Erythroblast (primary cell): ENCODE results near the gene ITPKC.

Experiments
- DNase-seq, 2 experiments: peaks; one replicate each; lab custom pipeline; 2025; lab: John Stamatoyannopoulos, UW
- GATA1 ChIP-seq: IDR thresholded peaks from 2 replicates; pipeline ENCODE4 v1.6.1; 2011; ENCODE audit warnings: low read depth, mild to moderate bottlenecking, control low read depth, low read length, moderate library complexity
- POLR2A ChIP-seq: IDR thresholded peaks from 2 replicates; pipeline ENCODE4 v1.6.1; 2011; ENCODE audit warnings: mild to moderate bottlenecking, low read length

Gene ITPKC

DNA sequence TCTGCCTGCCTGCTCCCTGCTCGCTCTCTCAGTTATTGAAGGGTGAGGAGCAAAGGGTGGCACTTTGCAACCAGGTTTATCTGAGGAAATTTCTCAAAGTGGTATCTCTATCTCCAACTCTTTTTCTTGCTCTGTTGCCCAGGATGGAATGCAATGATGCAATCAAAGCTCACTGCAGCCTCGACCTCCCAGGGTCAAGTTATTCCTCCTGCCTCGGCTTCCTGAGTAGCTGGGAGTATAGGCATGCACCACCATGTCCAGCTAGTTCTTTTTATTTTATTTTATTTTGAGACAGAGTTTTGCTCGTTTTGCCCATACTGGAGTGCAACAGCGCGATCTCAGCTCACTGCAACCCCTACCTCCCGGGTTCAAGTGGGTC is 28.5 kb downstream of the ITPKC start:
- TF ChIP-seq GATA1 (no peak), POLR2A (no peak)
- no peak for DNase-seq

DNA sequence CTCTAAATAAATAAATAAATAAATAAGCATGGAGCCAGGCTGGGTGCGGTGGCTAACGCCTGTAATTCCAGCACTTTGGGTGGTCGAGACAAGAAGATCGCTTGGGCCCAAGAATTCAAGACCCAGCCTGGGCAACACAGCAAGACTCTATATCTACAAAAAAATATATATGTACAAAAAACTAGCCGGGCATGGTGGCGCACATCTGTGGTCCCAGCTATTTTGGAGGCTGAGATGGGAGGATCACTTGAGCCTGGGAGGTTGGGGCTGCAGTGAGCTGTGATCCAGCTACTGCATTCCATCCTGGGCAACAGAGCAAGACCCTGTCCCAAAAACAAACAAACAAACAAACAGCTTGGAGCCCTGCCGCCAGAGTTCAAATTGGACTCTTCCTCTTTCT is 30.6 kb downstream of the ITPKC start:
- TF ChIP-seq GATA1 = no peak
- DNase-seq = no peak

DNA sequence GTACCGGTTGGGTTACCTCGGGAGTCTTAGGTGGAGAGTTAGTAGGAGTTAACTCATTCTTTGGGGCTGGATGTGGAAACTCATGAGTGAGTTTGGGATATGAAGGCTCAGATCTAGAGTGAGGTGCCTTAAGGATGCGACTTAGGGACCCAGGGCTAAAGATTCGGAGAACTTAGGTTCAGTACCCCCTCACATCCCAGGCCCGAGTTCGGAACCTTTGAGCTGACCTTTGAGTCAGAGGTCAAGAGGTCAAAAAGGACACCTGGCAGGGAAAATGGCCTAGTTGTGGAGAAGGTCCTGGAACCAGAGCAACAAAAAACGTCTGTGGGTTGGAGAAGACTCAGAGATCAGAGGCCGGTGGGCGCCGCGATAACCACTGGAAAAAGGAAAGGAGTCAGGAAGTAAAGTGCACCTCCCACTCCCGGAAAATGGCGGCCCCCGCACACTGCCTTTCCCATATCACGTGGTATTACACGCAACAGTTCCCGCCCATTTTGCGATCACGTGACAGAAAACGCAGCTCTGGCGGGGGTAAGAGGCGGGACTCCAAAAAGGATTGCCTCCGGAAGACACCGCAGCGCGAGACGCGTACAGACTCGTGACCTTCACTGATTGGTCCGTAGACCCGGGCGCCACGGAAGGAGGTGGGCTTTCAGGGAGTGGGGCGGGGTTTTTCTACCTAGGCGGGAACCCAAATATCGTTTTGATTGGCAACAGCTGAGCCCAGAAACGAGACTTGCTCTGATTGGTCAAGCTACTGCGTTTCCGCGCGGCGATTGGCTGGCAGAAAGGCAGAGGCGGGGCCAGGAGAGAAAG is 33.4 kb downstream of the ITPKC start, which contains the start of gene ACTMAP:
Gene ACTMAP (minus strand): TSS at position 420 of the 816 bp plus-strand sequence. CDS start 674 bp downstream, outside the sequence.
- TF ChIP-seq POLR2A = no peak
- no peak for TF ChIP-seq GATA1
- peak; percentile 100 for DNase-seq

DNA sequence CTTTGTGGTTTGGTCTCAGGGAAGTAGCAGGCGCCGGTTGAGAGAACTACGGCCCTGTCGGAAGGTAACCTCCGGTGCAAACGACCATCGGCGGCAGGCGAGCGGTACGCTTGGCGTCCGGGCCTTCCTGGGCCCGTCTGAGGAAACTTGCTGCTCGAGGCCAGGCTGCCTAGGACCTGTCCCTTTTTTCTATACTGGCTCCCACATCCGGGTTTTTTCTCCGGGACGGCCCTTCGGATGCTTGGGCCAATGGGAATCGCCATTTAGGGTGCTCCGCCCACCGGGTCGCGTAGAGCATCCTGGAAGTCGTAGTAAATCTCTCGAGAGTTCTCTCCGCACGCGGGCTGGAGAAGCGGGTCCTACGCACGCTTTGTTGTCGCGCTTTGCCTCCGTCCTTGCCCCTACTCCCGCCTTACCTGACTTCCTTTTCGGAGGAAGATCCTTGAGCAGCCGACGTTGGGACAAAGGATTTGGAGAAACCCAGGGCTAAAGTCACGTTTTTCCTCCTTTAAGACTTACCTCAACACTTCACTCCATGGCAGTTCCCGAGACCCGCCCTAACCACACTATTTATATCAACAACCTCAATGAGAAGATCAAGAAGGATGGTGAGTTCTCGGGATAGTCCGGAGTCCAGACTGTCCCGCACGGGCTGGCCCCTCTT is 34.1 kb downstream of the ITPKC start, which contains the start of gene SNRPA:
Gene SNRPA (plus strand): TSS at position 330 of the 664 bp plus-strand sequence. CDS start 206 bp downstream, at position 536.
- no peak for TF ChIP-seq GATA1
- TF ChIP-seq POLR2A = peak; percentile 91
- DNase-seq = peak; percentile 98 to 99

DNA sequence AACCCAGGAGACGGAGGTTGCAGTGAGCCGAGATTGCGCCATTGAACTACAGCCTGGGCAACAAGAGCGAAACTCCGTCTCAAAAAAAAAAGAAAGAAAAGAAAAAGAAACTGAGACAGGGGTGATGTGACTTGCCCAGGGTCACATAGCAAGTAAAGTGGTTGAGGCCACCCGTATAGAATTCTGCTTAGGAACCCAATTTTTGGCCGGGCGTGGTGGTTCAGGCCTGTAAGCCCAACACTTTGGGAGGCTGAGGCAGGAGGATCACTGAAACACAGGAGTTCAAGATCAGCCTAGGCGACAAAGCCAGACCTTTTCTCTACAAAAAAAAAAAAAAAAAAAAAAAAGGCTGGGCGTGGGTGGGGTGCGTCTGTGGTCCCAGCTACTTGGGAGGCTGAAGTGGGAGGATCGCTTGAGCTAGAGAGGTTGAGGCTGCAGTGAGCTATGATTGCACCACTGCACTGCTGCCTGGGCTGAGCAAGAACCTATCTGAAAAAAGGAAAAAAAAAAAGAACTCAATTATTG is 35.4 kb downstream of the ITPKC start:
- peak; percentile 28 to 45 for DNase-seq
- TF ChIP-seq POLR2A (no peak), GATA1 (no peak)

DNA sequence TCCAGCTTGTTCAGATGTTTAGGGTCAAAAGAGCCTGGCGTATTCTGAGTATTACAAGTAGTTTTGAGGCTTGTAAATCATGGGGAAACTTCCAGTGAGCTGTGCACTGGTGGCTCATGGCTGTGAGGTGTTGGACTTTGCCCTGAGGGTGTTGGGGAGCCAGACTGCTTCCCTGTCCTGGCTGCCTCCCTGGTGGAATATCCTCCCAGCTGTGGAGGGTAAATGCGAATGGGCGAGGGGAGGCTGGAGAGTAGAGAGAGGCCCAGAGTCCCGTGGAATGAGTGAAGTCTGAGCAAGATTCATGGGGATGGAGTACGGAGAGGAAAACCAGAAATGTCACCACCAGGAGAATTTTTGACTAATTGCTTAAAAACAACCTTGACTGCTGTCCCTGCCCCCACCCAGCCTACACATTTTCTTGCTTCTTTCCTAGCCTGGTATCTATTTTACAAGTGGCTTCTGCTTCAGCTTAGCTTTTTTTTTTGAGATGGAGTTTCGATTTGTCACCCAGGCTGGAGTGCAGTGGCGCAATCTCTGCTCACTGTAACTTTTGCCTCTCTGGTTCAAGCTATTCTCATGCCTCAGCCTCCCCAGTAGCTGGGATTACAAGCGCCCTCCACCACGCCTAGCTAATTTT is 37.8 kb downstream of the ITPKC start:
- no peak for DNase-seq
- no peak for TF ChIP-seq GATA1
- no peak for TF ChIP-seq POLR2A

DNA sequence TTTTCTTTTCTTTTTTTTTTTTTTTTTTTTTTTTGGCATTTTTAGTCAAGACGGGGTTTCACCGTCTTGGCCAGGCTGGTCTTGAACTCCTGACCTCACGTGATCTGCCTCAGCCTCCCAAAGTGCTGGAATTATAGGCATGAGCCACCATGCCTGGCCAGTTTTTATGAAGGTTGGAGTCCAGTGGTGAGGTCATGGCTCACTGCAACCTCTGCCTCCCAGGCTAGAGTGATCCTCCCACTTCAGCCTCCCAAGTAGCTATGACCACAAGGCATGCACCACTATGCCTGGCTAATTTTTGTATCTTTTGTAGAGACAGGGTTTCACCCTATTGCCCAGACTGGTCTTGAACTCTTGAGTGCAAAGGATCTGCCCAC is 38.3 kb downstream of the ITPKC start:
- DNase-seq = no peak

DNA sequence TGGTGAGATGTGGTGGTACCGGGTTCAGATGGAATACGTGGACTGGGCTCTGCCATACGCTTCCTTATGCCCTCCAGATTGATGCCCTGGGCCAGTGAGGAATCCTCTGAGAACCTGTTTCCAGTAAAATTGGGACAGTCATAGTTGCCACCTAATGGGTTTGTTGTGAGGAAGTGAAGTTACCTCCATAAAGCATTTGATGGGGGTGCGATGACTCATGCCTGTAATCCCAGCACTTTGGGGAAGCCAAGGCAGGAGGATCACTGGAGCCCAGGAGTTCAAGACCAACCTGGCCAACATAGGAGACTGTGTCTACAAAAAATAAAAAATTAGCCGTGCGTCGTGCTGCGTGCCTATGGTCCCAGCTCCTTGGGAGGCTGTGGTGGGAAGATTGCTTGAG is 38.9 kb downstream of the ITPKC start:
- no peak for DNase-seq
- TF ChIP-seq GATA1 = no peak
- no peak for TF ChIP-seq POLR2A

More for the DNA sequence above, 38.3 kb downstream of the ITPKC start:
- TF ChIP-seq GATA1 (no peak), POLR2A (no peak)

DNA sequence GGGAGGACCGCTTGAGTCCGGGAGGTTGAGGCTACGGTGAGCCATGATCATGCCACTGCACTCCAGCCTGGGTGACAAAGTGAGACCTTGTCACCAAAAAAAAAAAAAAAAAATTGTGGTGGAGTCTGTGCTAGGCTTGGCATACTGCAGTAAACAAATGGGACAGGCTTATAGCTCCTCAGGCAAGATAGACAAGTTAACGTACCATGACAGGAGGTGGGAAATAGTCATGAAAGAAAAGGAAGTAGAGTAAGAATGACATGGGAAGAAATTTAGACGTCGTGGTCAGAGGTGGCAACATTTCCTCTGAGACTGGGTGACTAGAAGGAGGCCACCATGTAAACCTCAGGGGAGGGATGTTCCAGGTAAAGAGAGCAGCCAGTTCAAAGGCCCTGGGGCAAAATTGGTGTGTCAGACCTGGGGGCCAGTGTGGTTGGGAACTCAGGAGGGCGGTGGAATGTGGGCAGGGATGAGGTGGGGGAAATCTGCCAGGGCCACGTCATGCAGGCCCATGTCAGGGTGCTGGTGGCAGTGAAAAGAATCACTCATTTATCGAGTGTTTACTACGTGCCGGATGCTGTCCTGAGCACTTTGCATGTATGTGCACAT is 39.7 kb downstream of the ITPKC start:
- DNase-seq = no peak
- TF ChIP-seq GATA1 (no peak), POLR2A (no peak)

DNA sequence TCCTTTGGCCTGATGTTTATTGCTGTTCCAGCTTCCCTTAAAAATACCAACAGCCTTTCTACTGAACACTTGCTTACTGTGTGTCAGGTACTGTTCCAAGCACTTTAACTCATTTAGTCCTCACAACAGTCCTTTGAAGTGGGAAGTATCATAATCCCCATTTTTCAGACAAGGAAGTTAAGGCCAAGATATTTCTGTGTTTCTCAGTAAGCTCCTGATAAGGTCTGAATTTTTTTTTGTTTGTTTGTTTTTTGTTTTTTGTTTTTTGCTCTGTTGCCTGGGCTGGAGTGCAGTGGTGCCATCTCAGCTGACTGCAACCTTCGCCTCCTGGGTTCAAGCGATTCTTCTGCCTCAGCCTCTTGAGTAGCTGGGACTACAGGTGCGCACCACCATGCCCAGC is 41.6 kb downstream of the ITPKC start:
- TF ChIP-seq GATA1 (no peak), POLR2A (no peak)

DNA sequence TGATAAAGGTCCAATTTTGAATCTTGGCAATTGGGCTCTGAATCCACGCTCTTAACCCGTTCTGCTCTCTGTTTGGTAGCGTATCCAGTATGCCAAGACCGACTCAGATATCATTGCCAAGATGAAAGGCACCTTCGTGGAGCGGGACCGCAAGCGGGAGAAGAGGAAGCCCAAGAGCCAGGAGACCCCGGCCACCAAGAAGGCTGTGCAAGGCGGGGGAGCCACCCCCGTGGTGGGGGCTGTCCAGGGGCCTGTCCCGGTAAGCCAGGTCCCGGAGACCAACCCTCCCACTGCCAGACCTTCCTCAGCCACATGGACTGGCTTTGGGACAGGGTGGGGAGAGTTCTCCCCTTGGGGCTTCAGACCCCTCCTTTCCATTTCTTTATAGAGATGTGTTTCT is 42.4 kb downstream of the ITPKC start:
- TF ChIP-seq GATA1 (no peak), POLR2A (no peak)
- DNase-seq = no peak

More for the DNA sequence above, 41.6 kb downstream of the ITPKC start:
- DNase-seq = no peak

DNA sequence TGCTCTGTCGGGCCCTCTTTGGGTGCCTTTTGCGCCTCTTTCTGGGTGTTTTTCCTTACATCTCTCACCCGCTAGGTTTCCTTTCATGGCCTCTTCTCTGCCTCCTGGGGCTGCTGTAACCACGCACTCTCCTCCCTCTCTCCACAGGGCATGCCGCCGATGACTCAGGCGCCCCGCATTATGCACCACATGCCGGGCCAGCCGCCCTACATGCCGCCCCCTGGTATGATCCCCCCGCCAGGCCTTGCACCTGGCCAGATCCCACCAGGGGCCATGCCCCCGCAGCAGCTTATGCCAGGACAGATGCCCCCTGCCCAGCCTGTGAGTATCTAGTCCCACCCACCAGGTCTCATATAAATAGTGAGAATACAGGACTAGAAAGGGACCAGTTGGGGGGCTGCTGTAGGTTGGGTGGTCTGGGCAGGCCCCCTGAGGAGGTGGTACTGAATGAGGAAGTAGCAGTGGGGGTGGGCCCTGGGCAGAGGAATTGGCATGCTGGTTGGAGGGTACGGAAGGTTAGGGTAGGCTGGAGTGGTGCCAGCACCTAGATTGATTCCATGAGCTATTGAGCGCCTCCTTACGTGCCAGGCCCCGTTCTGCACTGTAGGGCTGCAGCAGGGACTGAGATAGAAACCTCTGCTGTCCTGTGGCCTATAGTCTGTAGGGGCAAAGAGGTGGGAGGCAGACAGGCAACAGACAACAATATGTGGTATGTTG is 46.0 kb downstream of the ITPKC start:
- TF ChIP-seq GATA1 (no peak), POLR2A (no peak)
- no peak for DNase-seq

DNA sequence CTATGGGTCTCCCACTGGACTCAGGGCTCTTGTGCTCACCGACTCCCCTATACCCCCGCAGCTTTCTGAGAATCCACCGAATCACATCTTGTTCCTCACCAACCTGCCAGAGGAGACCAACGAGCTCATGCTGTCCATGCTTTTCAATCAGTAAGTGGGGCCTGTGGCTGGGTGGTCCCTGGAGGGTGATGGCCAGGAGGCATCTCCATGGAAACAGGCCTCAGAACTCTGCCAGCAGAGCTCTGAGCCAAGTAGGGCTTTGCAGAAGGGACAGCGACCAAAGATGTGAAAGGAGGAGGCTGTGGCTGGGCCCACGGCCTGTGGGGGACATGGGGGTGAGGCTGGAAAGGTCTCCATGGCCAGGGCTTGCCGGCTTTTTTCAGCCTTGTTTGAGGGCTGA is 46.6 kb downstream of the ITPKC start:
- DNase-seq = no peak
- TF ChIP-seq POLR2A = no peak
- no peak for TF ChIP-seq GATA1
